Activated CD8-positive, alpha-beta memory T cell treated with anti-CD3 and anti-CD28 coated beads for 4 hours (primary cell): ENCODE results near the gene RAB4B.
"Not testable (repeated sequence)": the region's sequence is repeated elsewhere in the genome, so short reads cannot be mapped to it uniquely, and the experiment has no call there.

ENCODE experiments used
- DNase-seq, 2 donors: peaks; one replicate each; pipeline ENCODE4 v3.0.0-alpha.2; 2020; ENCODE audit warnings: low read depth in 2 of 2

RAB4B gene, protein sequence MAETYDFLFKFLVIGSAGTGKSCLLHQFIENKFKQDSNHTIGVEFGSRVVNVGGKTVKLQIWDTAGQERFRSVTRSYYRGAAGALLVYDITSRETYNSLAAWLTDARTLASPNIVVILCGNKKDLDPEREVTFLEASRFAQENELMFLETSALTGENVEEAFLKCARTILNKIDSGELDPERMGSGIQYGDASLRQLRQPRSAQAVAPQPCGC

DNA sequence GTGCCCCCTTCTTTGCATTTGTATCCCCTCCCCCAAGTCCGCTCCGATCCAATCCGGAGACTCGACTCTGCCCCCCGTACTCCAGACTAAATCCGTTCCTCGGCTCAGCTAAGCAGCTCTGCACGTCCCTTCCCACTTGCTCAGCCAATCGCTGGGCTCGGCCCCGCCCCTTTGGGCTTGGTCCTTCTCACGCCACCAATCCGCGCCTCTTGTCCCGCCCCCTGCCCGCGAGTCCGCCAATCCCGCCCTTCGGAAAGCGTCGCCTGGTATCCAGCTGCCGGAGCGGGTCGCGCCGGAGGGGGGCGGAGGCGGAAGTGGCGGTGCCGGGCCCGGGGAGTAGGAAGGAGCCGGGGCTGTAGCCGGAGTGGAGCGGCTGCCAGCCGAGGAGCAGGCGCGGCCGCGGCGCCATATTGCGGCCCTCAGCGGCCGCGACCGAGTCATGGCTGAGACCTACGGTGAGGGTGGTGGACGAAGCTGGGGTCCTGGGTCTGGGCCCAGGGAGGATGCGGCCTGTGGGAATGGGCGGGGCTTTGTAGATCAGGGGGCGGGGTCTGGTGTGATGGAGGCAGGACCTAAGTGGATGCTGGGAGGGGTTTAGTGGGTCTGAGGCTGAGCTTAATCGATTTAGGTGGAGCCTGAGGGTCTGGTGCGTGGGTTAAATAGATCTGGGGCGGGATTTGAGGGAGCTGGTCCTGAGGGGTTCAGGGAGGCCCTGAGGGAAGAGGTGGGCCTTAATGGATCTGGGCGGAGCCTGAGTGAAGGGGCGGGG lies at the start of gene RAB4B:
Gene RAB4B (plus strand): TSS at position 311 of the 769 bp plus-strand sequence. CDS start 129 bp downstream, at position 440.
- peak; percentile 99 to 100 for DNase-seq

DNA sequence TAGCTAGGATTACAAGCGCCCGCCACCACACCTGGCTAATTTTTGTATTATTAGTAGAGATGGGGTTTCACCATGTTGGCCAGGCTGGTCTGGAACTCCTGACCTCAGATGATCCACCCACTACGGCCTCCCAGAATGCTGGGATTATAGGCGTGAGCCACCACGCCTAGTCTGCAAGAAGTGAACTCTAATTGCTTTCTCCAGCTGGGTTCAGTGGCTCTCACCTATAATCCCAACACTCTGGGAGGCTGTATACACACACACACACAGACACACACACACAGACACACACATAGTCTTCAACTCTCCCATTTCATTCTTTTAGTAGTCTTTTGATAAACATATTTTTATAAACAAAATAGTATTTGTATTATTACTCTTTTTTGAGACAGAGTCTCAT lies 48.0 kb upstream of the RAB4B start:
- not testable (repeated sequence) for DNase-seq

DNA sequence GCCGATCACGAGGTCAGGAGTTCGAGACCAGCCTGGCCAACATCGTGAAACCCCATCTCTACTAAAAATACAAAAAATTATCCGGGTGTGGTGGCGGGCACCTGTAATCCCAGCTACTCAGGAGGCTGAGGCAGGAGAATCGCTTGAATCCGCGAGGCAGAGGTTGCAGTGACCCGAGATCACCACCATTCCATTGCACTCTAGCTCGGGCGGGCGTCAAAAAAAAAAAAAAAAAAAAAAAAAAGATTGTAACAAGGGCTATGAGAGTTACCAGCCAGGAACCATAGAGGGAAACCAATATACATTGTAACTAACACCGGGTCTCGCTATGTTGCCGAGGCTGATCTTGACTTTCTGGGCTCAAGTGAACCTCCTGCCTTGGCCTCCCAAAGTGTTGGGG lies 45.7 kb upstream of the RAB4B start:
- not testable (repeated sequence) for DNase-seq

DNA sequence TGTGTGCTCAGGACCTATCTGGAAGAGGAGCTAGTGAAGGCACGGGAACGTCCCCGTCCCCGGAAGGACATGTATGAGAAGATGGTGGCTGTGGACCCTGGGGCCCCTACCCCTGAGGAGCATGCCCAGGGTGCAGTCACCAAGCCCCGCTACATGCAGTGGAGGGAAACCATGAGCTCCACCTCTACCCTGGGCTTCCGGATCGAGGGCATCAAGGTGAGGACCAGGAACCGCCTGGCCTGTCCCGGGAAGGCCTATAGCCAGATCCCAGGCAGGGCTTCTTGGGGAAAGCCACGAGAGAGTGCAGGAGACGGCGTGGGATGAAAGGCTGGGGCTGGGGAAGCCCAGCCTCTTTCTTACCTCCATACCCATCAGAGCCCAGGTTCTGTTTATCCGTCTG lies 44.9 kb upstream of the RAB4B start:
- no peak for DNase-seq

DNA sequence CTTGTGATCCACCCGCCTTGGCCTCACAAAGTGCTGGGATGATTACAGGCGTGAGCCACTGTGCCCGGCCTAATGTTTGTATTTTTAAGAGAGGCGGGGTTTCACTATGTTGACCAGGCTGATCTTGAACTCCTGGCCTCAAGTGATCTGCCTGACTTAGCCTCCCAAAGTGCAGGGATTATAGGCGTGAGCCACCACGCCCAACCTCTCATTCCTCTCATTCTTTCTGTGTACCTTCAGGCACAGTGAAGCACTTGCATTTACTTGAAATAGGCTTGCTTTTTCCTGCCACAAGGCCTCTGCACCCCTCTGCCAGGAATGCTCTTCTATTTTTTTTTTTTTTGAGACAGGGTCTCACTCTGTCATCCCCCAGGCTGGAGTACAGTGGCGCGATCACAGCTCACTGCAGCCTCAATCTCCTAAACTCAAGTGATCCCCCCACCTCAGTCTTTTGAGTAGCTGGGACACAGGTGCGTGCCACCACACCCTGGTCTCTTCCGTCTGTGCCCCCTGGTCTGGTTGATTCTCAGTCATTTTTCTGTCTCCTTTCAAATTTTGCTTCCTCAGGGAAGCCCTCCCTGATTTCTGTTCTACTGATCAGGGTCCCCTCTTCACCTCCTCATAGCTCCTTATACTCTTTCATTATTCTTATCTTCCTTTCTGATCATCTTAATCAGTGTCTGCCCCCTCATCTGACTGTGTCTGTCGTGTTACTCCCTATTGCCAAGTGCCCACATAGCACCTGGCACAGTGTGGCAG lies 42.9 kb upstream of the RAB4B start:
- no peak for DNase-seq

DNA sequence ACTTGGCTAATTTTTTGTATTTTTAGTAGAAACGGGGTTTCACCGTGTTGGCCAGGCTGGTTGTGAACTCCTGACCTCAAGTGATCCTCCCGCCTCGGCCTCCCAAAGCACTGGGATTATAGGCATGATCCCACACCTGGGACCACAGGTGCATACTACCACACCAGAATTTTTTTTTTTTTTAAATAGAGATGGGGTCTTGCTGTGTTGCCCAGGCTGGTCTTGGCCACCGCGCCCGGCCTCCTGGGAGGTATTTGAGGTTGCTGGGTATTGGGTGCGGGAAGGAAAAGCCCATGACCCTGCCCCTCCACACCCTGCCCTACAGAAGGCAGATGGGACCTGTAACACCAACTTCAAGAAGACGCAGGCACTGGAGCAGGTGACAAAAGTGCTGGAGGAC lies 41.4 kb upstream of the RAB4B start:
- no peak for DNase-seq

DNA sequence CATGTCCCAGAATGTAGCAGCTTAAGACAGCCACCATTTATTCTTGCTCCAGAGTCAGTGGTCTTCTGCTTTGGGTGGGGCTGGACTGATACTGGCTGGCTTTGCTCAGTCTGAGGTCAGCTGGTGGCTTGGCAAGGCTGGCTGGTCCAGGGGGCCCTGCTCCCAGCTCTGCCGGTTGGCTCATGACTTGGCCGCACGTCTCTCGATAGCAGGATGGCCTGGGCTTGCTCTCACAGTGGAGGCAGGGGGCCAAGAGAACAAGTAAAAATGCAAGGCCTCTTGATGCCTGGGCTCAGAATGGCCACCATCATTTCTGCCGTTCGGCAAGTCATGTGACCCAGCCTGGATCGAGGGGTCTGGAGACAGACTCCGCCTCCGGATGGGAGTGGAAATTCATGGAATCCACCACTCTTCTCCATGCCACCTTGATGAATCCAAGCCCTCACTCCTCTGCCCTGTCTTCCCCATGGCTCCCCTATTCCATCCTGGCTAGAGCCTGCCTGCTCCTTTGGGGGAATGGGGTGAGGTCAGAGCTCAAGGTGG lies 40.9 kb upstream of the RAB4B start:
- no peak for DNase-seq

DNA sequence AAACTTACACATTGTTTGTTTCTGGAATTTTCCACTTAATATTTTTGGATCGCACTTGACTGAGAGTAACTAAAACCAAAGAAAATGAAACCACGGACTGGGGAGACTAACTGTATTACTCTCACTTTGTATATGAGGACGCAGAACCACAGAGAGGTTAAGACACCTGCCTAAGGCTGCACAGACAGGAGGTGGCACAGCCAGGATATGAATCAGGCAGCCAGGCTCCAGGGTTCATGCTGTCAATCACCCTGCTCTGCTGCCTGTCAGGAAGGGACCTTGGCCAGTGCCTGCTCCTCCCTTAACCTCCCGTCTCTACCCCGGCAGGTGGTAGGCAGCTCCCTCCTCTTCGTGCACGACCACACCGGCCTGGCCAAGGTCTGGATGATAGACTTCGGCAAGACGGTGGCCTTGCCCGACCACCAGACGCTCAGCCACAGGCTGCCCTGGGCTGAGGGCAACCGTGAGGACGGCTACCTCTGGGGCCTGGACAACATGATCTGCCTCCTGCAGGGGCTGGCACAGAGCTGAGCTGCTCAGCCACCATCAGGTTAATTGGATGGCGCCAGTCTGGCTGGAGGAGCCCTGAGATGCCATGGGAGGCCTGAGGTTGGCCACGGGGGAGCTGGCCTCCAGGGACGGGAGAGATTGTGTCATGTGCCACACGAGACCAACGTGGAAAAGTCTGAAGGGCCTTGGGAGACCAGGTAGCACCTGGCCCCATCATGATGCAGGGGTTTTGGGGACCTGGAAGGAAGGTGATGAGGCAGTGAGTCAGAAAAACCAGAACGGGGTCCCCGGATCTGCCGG lies 38.8 kb upstream of the RAB4B start:
- DNase-seq: no peak

DNA sequence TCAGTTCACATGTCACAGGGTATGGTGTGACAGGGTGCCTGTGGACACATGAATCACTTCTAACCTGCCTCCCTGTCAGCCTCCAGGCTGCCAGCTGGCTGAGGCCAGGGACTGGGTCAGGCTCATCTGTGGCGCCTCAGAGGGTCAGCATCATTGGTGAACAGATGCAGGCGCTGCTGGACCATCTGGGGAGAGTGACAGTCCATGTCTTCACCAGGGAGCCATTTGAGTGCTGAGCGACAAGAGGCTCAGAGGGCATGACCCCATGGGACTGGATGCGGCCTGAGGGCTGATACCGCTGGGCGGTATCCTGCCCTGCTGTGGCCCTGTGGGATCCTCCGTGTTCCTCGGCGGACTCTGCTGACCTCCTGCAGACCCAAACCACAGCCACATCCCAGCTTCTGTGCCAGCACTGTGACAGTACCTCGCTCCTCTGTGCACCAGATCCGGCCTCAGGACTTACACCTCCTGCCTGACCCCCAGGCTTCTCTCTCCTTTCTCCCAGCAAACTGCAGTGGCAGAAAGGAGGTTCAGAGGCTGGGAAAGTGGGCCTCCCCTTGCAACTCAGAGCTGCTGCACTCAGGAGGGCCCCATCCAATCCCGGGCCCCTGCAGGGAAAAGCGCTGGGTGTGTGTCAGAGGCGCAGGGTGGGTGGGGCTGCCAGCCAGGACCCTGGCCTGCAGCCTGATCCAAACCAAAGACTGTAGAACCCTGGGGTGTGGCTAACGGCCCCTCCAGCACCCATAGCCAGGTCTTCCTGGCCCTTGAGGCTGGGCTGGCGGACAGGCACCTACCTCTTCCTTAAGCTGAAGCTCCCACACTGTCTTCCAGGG lies 38.0 kb upstream of the RAB4B start:
- no peak for DNase-seq

DNA sequence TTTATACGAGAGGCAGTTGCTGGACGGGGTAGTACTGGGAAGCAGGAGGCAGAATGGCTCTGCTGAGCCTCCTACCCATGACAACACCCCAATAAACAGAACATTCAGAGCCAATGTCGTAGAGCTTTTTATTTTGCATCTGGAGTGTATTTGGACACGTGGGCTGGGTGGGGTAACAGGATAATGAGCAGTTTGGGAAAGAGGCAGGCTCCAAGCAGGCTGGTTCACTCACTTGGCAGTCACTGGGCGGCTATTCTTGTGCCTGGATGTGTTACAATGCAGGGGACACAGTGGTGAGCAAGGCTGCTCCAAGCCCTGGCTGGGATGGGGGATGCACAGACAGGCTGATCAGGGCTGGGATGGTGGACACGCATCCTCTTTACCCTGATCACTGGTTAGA lies 37.3 kb upstream of the RAB4B start:
- no peak for DNase-seq

DNA sequence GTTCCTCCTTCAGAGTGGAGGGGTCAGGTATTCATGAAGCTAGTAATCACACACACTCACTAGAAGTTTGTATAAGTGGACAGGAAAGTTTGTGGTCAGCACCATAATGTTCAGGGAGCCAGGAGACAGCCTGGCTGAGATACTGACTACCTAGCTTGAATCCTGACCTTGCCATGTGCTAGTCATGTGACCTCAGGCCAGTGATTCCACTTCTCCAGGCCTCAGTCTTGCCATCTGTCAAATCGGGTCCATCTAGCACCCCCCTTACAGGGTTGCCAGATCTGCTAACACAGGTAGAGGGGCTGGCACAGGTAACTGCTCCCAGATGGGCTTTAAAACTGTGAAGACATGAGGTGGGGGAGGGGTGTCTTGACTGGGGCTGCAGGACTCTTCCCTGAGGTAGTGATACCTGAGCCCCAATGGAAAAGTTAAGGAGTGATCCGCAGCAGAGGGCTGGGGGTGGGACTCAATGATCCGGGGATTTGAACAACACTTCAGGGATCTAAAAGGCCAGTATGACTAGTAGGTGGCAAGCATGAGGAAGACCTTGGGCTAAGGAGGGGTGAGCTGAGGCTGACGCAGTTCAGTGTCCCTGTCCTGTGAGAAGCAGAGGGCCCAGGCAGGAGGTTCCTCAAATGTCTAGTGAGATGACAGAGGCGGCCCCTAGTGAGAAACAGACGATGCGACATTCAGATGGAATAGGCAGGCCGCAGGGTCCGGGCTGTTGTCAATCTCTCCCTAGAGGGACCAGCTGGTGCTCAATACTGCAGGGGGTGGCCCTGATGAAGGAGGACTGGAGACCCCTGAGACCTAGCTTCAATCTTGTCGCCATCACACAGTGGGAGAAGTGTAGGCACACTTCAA lies 36.3 kb upstream of the RAB4B start:
- no peak for DNase-seq

DNA sequence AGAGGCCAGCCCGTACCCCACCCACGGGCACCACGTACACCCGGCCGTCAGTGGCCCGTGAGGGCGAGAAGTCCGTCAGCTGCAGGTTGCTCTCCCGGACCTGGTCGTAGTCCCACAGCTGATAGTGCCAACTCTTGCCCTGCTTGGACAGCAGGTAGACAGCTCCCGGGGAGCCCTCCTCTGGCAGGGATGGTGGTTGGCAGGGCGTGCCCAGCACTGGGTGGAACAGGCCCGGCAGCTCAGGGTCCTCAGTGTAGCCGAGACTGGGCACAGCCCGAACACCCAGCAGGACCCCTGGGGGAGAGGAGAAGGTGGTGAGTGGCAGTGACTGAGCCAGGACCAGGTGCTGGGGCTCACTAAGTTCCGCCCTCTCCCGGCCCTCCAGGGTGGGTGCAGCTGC lies 35.6 kb upstream of the RAB4B start:
- DNase-seq: no peak

DNA sequence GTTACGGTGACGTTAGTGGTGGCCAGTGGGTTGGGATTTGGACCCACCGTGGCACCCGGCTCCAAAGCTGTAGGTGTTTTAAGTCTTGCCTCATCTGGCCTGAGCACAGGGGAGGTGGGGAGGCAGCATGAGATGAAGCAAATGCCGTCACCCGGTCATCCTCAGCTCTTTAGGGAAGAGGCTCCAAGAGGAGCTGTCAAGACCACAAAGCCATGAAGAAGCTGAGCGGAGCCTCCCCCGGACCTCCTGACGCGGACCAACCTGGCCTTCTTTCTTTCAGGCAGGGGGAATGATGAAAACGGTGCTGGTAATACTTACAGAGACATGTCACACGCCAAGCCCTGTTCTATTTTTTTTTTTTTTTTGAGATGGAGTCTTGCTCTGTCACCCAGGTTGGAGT lies 35.2 kb upstream of the RAB4B start:
- DNase-seq: no peak

DNA sequence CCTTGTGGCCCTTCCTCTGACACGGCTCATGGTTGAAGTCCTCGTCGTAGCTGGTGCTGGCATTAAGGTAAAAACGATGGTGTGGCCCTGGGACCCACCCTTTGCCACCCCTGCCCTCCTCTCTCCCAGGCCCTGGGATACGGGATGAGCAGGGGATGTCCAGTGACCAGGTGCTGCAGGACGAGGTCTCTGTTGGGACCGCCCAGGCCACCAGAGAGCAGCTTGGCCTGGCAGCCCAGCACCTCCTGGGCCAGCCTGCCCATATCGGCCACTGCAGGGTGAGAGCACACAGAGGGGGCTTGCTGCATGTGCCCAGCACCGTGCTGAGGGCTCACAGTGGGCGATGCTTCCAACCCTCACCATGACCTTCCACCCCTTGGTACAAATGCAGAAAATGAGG lies 34.1 kb upstream of the RAB4B start:
- DNase-seq: no peak

DNA sequence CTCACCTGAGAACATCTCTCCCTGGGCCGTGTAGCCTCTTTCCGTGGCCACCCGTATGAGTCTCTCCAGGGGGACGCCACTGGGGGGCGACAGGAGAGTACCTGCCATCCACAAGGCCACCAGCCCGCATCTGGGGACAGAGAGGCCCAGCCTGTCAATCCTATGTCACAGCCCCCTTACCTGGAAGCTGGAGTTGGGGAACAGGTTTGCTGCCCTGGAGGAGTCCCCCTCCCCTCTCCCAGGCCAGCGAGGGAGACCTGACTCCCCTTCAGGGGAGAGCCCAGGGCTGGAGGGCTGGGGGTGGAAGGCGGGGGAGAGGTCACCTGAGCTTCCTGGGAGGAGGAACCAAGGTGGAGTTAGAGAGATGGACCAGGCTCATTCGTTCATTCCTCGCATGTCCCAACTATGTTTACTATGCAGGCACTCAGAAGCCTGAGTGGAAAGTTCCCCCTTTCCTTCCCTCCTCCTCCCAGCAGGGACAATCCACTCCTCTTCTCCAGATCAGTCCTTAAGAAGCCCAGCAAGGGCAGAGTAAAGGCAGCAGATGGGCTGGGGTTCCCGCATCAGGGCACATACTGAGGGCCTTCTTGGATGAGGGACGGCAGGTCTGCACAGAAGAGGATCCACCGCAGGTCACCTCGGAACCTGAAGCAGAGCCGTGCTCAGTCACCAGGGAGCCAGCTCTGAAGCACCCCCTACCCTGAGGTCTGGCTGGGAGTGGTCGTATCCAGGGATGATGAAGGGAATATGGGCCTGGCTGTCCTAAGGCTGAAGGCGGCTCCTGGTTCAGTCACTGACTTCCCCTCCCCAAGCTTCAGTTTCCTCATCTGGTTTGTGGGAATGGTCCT lies 33.3 kb upstream of the RAB4B start:
- DNase-seq: no peak

DNA sequence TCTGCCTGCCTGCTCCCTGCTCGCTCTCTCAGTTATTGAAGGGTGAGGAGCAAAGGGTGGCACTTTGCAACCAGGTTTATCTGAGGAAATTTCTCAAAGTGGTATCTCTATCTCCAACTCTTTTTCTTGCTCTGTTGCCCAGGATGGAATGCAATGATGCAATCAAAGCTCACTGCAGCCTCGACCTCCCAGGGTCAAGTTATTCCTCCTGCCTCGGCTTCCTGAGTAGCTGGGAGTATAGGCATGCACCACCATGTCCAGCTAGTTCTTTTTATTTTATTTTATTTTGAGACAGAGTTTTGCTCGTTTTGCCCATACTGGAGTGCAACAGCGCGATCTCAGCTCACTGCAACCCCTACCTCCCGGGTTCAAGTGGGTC lies 32.7 kb upstream of the RAB4B start:
- DNase-seq: no peak

DNA sequence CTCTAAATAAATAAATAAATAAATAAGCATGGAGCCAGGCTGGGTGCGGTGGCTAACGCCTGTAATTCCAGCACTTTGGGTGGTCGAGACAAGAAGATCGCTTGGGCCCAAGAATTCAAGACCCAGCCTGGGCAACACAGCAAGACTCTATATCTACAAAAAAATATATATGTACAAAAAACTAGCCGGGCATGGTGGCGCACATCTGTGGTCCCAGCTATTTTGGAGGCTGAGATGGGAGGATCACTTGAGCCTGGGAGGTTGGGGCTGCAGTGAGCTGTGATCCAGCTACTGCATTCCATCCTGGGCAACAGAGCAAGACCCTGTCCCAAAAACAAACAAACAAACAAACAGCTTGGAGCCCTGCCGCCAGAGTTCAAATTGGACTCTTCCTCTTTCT lies 30.5 kb upstream of the RAB4B start:
- no peak for DNase-seq

DNA sequence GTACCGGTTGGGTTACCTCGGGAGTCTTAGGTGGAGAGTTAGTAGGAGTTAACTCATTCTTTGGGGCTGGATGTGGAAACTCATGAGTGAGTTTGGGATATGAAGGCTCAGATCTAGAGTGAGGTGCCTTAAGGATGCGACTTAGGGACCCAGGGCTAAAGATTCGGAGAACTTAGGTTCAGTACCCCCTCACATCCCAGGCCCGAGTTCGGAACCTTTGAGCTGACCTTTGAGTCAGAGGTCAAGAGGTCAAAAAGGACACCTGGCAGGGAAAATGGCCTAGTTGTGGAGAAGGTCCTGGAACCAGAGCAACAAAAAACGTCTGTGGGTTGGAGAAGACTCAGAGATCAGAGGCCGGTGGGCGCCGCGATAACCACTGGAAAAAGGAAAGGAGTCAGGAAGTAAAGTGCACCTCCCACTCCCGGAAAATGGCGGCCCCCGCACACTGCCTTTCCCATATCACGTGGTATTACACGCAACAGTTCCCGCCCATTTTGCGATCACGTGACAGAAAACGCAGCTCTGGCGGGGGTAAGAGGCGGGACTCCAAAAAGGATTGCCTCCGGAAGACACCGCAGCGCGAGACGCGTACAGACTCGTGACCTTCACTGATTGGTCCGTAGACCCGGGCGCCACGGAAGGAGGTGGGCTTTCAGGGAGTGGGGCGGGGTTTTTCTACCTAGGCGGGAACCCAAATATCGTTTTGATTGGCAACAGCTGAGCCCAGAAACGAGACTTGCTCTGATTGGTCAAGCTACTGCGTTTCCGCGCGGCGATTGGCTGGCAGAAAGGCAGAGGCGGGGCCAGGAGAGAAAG lies 27.8 kb upstream of the RAB4B start, which contains the start of gene ACTMAP:
Gene ACTMAP (minus strand): TSS at position 420 of the 816 bp plus-strand sequence. CDS start 674 bp downstream, outside the sequence.
- DNase-seq: peak; percentile 98 to 99
